Measurements from ENCODE around the gene TMEM181.
"Not testable (repeated sequence)": the region's sequence is repeated elsewhere in the genome, so short reads cannot be mapped to it uniquely, and the experiment has no call there.

The TMEM181 gene, protein sequence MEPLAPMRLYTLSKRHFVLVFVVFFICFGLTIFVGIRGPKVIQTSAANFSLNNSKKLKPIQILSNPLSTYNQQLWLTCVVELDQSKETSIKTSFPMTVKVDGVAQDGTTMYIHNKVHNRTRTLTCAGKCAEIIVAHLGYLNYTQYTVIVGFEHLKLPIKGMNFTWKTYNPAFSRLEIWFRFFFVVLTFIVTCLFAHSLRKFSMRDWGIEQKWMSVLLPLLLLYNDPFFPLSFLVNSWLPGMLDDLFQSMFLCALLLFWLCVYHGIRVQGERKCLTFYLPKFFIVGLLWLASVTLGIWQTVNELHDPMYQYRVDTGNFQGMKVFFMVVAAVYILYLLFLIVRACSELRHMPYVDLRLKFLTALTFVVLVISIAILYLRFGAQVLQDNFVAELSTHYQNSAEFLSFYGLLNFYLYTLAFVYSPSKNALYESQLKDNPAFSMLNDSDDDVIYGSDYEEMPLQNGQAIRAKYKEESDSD

DNA sequence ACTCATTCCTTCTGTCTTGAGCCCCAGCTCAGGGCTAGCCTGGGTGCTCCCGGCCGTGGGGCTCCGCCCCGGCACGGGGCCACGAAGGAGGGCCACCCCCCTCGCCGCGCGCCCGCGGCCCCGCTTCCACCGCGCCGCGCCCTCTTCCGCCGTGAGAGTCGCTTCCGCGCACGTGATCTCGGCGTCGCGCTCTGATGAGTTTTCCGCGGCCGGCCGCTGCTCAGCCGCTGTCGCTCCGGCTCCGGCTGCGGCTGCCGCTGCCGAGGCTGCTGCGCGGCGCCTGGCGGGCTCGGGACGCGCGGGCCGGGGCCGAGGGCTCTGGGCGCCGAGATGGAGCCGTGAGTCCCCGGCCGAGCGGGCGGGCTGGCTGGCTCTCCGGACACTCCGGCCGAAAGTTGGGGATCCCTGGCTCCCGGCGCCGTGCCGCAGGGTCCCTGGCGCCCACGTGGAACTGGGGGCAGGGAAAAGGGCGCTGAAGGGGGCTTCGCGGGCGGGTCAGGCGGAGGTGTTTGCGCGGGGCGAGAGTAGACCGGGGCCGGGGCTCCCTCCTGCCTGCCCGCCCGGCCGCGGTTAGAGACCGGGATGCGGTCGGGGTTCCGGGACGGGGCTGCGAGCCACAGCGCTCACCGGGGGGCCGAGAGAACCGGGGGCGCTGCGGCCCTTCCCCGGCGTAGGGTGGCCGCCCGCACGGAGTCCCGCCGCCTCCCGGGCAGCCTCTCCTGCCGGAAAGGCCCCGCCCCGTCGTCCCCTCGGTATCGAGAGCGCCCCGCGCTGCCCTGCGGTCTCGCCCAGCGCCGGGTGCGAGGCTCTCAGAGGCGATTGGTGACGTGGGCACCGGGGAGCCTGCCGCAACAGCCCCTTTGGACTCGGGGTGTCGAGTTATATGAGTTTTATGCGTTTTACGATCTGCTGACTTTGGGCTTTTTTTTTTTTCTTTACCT is at the start of gene TMEM181:
Gene TMEM181 (plus strand): TSS at position 197 of the 941 bp plus-strand sequence. CDS start 134 bp downstream, at position 331.
- DNase-seq (ENCODE audit: low read depth), result peak; percentile 75

DNA sequence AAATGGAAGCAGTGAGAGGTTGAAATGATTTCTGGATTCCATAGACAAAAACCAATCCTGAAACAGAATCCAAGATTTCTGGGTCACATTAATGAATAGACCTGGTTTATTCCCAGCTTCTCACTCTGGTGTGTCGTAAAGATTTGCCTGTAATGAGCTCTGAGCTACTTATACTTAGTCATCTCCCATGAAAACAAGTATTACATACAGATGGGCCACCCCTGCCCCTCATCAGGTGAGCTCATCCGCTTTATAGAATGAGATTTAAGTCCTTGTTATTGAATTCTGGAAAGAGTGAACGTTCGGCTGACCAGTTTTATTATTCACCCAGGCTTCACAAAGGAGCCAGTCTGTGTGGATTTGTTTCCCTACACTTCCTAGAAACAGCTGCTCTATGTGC is 47.1 kb upstream of the TMEM181 start:
- no peak for DNase-seq (ENCODE audit: low read depth)

DNA sequence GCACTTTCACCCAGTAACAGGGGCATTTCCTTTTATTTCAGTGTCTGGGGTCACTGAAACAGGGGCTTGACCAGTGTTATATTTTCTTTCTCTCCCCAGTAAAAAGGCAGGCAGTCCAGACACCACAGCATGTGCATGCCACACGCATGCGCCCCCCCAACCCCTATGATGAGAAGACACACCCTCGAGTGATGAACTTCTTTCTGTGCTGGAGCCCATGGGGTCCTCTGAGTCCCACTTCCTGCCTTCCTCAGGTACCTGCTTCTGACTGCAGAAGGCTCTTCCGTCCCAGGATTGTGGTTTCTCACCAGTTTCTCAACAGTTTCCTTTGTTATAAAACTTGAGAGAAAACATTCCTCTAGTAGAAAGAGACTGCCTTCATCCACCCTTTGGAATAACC is 45.7 kb upstream of the TMEM181 start:
- DNase-seq (ENCODE audit: low read depth), result no peak

DNA sequence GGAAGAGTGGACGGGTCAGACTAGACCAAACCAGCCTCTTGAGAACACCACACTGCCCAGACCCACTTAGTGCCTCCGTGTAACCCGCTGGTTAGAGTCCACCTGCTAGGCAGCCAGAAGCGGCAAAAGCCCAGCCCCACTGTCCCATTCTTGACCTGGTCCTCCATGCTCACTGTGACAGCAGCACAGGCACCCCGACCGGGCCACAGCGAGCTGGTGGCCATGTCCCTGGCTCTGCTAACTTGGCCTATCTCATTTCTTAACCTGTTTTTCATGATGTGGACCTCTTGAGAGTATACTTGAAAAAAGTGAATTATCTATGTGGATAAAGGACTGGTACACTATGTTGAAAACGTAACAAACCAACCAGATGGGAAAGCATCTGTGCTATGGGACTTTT is 44.9 kb upstream of the TMEM181 start:
- DNase-seq (ENCODE audit: low read depth), result no peak

DNA sequence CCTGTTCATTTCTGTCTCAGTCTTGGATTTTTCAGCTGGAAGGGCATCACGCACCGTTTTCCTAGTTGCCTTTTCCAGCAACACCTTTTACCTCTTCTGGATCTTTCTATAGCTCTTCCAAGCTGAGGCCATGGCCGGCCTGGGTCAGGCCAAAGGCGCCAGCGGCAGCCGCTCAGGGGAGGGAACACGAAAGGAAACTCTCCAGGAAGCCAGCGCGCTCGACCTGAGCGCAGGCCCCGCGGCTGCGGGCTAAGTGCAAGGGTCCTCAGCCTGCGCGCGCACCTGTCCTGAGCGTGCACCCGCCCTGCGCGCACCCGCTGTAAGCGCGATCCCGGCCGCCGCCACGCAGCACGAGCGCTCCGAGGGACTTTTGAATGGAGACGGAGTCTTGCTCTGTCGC is 43.8 kb upstream of the TMEM181 start:
- DNase-seq (ENCODE audit: low read depth), result no peak

DNA sequence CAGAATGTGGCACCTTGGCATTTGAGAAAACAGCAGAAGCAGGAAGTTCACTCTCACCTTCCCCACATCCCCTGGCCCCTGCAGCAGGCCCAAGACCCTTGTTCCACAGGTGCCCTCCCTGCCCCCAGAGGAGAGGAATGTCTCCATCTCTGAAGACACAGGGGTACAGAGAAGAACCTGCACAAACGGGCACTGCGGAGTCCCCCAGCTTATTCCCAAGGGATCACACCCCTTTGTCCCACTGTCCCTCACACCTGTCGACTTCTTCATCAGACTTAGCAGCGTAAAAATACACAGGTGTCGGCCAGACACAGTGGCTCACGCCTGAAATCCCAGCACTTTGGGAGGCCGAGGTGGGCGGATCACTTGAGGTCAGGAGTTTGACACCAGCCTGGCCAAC is 42.9 kb upstream of the TMEM181 start:
- no peak for DNase-seq (ENCODE audit: low read depth)

DNA sequence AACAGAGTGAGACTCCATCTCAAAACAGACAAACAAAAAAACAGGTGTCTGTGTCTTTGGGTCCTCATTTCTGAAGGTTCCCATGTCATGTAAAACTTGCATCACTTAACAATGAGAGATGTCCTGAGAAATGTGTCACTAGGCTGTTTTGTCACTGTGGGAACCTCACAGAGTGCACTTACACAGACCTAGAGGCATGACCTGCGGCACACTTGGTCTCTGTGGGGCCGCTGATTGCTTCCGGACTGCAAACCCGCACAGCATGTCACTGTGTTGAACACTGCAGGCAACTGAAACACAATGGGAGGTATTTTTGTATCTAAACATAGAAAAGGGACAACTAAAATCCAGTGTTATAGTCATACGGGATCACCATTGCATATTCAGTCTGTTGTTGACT is 42.3 kb upstream of the TMEM181 start:
- DNase-seq (ENCODE audit: low read depth), result no peak

DNA sequence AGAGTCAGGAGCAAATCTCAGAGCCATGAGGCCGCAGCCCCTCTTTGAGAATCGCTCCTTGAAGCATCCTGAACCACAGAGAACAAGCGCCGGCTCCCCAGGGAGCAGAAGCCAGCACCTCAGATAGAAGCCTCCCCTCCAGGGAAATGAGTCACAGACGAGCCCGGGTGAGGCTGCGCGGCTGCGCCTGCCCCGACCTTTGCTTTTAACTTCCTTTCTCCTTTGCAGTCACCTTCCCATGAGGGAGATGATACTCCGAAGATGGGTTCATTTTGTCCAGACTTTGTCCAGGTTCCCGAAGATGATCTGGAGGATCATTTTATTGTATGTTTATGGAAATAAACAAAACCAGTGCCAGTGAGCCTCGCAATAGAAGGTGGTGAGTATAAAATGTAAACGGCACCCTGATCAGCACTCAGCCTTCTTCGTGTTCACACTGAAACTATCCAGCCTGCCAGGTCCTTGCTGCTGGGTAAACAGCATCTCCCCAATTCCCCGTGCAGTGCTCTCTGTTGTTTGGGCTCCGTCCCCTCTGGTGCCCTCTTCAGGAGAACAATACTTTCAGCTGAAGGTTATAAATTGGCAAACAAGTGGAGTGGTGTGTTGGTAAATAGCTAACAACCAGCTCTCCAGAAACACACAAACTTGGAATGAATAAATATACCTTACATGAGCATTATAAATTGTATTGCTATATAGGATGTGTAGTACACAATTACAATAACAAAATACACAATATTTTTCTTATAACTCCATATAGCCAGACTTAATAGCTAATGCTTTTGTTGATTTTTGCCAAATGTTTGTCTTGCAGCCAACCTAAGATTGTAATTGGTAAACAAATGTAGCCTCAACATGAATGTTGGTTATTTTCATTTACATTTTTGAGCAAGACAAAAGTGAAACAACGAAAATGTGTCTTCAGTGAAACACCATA is 41.4 kb upstream of the TMEM181 start:
- peak; percentile 18 for DNase-seq (ENCODE audit: low read depth)

DNA sequence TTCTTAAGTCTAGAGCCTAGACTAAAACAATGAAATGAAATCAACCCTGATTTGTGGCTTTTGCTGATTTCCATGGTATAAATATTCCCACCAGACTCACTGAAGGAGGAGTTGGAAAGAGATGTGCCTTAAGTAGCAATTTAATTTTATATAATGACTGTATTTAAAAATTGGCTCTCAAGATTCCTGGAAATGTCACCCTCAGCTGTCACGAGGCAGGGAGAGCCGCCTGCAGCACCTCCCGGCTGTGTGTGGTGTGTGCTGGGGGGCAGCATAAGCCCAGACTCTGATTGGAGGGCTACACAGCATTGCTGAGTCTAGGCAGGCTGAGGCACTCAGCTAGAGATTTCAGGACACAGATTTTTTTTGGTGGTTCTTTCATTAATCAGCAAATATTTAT is 40.6 kb upstream of the TMEM181 start:
- DNase-seq (ENCODE audit: low read depth), result no peak

DNA sequence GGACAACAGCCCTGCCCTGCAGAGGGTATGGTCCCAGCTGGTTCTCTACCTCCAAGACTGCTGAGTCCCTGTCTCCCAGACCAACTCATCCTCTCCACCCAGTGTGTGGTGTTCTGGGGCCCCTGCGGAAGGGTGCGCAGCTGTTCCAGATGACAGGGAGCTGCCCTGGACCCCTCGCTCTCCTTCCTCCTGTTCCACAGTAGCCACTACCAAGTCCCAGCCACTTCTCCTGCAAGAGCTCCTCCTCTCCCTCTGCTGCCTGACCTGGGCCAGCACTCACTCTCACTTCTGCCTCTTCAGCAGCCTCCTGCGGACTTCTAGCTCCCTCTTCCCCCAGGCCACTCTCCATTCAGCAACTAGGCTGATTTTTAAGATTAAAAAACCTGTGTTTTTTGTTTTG is 40.1 kb upstream of the TMEM181 start:
- DNase-seq (ENCODE audit: low read depth), result no peak

DNA sequence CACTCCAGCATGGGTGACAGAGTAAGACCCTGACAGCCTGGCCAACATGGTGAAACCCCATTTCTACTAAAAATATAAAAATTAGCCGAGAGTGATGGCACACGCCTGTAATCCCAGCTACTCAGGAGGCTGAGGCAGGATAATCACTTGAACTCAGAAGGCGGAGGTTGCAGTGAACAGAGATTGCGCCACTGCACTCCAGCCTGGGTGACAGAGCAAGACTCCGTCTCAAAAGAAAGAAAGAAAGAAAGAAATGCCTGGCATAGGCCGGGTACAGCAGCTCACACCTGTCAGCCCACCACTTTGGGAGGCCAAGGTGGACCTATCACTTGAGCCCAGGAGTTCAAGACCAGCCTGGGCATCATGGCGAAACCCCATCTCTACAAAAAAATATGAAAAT is 38.9 kb upstream of the TMEM181 start:
- not testable (repeated sequence) for DNase-seq (ENCODE audit: low read depth)

DNA sequence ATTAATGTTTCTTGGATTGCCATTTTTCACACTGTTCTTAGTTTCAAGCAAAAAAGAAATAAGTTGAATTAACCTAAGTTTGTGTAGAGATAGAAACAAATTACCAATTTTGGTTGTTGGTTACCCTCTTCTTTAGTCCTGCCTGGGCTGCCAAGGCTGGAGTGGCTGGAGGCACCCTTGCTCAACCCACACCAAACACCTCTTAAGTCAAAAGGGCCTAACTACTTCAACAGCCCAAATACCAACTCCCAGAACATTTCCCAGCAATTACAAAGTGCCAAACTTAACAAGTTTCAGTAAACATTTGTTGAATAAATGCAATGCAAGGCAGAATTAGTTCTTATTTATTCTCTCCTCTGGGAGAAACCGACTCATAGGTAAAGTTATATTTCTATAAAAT is 38.1 kb upstream of the TMEM181 start:
- no peak for DNase-seq (ENCODE audit: low read depth)

DNA sequence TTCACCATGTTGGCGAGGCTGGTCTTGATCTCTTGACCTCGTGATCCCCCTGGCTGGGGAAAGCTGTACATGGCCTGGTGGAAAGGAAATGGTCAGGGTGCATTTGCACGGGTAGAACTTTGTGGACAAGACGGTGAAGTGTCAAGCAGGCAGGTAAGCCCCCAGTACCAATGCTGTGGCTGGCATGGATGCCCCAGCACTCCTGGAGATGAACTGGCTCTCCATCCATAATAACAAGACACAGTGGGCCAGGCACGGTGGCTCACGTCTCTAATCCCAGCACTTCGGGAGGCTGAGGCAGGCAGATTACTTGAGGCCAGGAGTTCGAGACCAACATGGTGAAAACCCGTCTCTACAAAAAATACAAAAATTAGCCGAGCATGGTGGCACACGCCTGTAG is 37.3 kb upstream of the TMEM181 start:
- DNase-seq (ENCODE audit: low read depth), result no peak

DNA sequence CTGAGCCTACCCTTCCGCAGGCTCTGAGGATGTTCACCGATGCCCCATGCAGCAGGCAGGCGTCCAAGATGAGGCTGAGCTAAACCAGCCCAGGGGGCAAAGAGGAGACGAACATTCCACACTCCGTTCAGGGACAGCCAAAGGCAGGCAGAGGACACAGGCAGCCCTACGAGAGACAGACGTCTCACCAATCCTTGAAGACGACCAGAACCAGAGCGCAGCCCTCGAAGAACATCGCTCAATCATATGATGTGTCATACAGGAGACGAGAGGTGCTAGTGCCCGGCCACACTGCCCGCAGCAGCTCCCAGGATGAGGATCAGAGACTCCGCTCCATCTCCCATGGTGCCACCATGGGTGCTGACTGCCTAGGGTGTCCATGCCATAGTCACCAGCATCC is 35.6 kb upstream of the TMEM181 start:
- no peak for DNase-seq (ENCODE audit: low read depth)

DNA sequence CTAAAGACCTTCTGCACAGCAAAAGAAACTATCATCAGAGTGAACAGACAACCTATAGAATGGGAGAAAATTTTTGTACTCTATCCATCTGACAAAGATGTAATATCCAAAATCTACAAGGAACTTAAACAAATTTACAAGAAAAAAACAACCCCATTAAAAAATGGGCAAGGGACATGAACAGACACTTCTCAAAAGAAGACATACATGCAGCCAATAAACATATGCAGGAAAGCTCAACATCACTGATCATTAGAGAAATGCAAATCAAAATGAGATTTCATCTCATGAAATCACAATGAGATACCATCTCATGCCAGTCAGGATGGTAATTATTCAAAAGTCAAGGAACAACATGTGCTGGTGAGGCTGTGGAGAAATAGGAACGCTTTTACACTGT is 32.0 kb upstream of the TMEM181 start:
- not testable (repeated sequence) for DNase-seq (ENCODE audit: low read depth)

DNA sequence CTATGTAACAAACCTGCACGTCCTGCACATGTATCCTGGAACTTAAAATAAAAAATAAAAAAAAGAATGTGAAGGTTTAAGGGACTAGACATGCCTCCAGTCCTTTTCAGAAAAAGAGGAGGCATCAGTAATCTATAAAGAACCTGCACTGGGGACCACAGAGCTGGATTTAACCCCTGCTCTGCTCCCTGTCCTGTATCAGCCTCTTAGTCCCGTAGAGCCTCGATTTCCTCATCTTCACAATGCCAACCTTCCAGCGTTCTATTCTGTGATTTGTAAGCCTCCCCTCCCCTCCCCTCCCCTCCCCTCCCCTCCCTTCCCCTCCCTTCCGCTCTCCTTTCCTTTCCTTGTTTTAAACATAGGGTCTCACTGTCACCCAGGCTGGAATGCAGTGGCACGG is 31.1 kb upstream of the TMEM181 start:
- no peak for DNase-seq (ENCODE audit: low read depth)

DNA sequence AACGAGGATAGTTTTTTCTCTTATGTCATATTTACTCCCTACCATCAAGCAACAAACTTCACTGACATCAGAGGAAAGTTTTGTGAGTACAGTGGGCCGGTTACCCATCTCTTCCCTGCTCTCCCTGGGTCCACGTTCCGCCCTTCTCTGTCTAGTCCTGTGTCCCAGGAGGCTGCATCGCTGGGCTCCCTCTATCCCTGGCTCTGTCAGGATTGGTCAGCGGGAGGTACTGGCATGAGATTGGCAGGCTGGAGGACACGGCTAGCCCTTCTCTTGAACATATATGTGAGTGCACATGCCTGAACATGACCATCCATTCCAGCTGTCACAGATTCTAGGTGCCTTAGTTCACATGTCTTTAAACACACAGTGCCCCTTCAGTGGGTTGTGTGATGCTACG is 30.3 kb upstream of the TMEM181 start:
- DNase-seq (ENCODE audit: low read depth), result no peak

DNA sequence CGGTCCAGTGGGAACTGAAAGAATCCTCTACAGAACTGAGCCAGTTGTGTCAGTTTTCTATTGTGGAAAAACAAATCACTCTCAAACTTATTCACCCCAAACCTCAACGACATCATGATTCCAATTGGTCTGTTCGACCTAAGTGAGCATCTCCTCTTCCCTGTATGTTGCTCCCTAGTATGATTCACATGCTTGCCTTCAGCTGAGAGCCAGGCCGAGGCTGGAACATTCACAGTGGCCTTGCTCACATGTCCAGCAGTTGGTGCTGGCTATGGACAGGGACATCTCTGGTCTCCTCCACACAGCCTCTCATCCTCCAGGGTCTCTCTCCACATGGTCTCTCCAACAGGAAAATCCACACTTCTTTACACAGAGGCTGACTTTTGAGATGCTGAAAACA is 28.3 kb upstream of the TMEM181 start:
- no peak for DNase-seq (ENCODE audit: low read depth)

DNA sequence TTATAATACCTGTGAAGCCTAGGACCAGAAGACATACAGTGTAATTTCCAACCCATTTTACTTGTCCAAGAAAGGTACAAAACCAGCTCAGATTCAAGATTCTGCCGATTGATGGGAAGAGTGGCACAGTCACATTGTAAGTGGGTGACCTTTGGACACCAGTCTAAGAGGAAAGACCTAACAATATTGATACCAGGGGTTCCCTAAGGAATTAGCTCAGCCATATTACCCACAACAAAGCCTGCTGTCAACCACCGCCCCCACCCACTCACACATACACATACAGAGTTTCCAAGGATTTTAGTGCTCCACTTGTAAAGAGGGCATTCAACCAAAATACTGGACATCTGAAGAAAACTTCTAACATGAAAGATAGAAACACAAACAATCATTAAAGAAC is 27.9 kb upstream of the TMEM181 start:
- no peak for DNase-seq (ENCODE audit: low read depth)

DNA sequence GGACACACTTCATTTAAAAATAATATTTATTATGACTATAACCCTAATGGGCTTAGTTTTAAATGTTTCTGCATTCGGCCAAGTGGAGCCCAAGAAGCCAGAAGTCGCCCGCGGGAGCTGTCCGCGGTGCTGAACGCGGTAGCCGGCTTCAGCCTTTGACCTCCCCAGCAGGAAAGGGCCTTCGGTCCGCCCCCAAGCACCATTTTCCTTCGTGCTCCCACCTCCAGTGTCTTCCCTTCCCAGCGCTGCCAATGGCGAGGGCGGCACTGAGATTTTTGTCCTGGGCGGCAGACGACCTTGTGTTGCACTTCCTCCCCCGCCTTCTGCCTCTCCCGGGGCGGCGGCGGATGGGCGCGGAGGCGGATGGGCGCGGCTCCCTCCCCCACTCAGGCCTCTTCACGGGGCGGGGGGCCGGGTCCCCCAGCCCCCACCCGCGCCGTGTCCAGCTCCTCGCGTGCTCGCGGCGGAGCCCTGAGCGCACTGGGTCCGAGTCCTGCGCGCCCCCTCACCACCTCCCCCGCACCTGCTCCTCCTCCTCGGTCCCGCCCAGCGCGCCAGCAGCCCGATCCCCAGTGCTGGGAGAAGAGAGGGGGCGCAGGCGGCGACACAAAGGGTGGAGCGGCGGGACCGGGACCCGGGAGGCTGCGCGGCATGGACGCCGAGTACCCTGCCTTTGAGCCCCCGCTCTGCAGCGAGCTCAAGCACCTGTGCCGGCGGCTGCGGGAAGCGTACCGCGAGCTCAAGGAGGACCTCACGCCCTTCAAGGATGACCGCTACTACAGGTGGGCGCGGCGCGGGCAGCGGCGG is 23.6 kb upstream of the TMEM181 start:
- DNase-seq (ENCODE audit: low read depth), result peak; percentile 41

Data from T-helper 22 cell (primary cell).